Measurements from ENCODE around the gene PRKAR2B. TPM values are rescaled to one million over a fixed set of nuclear protein-coding genes. Genes with fewer than 3 reads are reported as not detected.

Gene PRKAR2B
- total and polyA plus RNA-seq, 2 experiments from 2014 or later = 48.8 to 50.6 TPM

GRCh38 chr7:107032050-107032449 is 12.5 kb upstream of the PRKAR2B start:
- peaks cover 1% of the 10 kb centered on the region for H3K27me3 Mint-ChIP-seq (ENCODE audit: insufficient read depth, low read depth, poor library complexity)
- H3K4me1 ChIP-seq (ENCODE audit: insufficient read depth) = no peaks in the 10 kb centered on the region
- DNase-seq (ENCODE audit: low spot score) (no peak), ATAC-seq (no peak)
- H3K4me3 ChIP-seq = no peak overlapping the region
- H3K27ac ChIP-seq (ENCODE audit: low read depth) = no peak overlapping the region
- no peak overlapping the region for H3K4me2 ChIP-seq
- 0 out of 2 replicates have a peak, but pooled peaks cover 3% of the 10 kb centered on the region for H3K36me3 ChIP-seq (ENCODE audit: insufficient read depth)
- H2AFZ ChIP-seq = no peak overlapping the region
- H4K20me1 ChIP-seq (replicated peaks; ENCODE audit: insufficient read depth) = no peaks in the 10 kb centered on the region
- no peaks in the 10 kb centered on the region for H3F3A ChIP-seq (replicated peaks; ENCODE audit: low read depth)
- no peaks in the 10 kb centered on the region for H3K4me1 Mint-ChIP-seq
- no peaks in the 10 kb centered on the region for H3K79me2 ChIP-seq (replicated peaks; ENCODE audit: insufficient read depth)
- H3K27ac Mint-ChIP-seq = no peak overlapping the region
- H3K27me3 ChIP-seq (ENCODE audit: insufficient read depth) = no peaks in the 10 kb centered on the region
- H3K9me3 Mint-ChIP-seq = peaks cover 2% of the 10 kb centered on the region; the same call in 1 of the 3 replicates
- TF ChIP-seq CREB1 (CRISPR knock-in tag; IDR thresholded peaks at IDR 0.05; ENCODE audit: low read depth) (no peak), EZH2 (IDR thresholded peaks at IDR 0.05; ENCODE audit: low read depth, unreplicated experiment) (no peak), POLR2AphosphoS5 (IDR thresholded peaks at IDR 0.05; ENCODE audit: low read depth) (no peak)
- H3K9me2 ChIP-seq (ENCODE audit: insufficient read depth) = no peaks in the 10 kb centered on the region; the same call in none of the 2 replicates
- H3K4me3 Mint-ChIP-seq = no peak overlapping the region
- no peaks in the 10 kb centered on the region for H3K36me3 Mint-ChIP-seq (ENCODE audit: low read depth)

DNA sequence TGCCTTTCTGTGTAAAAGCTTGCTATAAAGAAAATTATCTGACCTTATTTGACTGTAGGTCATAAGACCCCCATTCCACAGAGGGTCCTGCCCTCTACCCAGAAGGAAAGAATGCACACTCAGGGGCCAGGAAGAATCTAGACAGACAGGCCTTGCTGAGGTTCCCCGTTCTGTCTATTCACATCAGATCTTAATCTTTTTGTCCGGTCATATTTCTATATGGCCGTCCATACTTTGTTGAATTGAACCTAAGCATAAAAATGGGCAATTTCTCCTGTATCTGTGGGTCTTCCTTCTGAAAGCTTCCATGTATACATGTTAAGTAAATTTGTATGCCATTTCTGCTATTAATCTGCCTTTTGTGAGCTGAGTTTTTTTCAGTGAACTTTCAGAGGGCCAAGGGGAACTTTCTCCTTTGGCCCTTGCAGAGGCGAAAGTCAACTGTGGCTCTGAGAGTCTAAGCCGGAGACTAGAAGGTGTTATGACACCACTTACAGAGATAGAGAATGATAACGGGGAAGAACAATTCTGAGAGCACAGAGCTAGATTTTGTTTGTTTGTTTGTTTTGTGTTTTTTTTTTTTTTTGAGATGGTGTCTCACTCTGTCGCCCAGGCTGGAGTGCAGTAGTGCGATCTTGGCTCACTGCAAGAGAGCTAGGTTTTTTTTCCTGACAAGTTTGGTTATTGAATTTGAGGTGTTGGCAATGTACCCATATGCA is 11.6 kb upstream of the PRKAR2B start:
- no peak overlapping the region for H3K27ac ChIP-seq (ENCODE audit: low read depth)
- H3K9me2 ChIP-seq (ENCODE audit: insufficient read depth) = no peaks in the 10 kb centered on the region; the same call in 1 of the 2 replicates
- peaks cover 2% of the 10 kb centered on the region; the same call in 1 of the 3 replicates for H3K9me3 Mint-ChIP-seq
- TF ChIP-seq EZH2phosphoT487 (IDR thresholded peaks at IDR 0.05; ENCODE audit: unreplicated experiment) = no peak
- no peak for TF ChIP-seq ETS1 (IDR thresholded peaks at IDR 0.05)
- TF ChIP-seq, protein P1, sequence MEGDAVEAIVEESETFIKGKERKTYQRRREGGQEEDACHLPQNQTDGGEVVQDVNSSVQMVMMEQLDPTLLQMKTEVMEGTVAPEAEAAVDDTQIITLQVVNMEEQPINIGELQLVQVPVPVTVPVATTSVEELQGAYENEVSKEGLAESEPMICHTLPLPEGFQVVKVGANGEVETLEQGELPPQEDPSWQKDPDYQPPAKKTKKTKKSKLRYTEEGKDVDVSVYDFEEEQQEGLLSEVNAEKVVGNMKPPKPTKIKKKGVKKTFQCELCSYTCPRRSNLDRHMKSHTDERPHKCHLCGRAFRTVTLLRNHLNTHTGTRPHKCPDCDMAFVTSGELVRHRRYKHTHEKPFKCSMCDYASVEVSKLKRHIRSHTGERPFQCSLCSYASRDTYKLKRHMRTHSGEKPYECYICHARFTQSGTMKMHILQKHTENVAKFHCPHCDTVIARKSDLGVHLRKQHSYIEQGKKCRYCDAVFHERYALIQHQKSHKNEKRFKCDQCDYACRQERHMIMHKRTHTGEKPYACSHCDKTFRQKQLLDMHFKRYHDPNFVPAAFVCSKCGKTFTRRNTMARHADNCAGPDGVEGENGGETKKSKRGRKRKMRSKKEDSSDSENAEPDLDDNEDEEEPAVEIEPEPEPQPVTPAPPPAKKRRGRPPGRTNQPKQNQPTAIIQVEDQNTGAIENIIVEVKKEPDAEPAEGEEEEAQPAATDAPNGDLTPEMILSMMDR (conservative IDR thresholded peaks at IDR 0.05; ENCODE audit: low read depth in 2 of 2) = no peak
- no peak for TF ChIP-seq POLR2AphosphoS5 (IDR thresholded peaks at IDR 0.05; ENCODE audit: low read depth)
- TF ChIP-seq JUNB (IDR thresholded peaks at IDR 0.05; ENCODE audit: unreplicated experiment) = no peak
- TF ChIP-seq REST (IDR thresholded peaks at IDR 0.05; ENCODE audit: unreplicated experiment) = no peak
- no peak for TF ChIP-seq ZNF331 (CRISPR knock-in tag; IDR thresholded peaks at IDR 0.05; ENCODE audit: low read depth)
- no peak for TF ChIP-seq CREB1 (CRISPR knock-in tag; IDR thresholded peaks at IDR 0.05; ENCODE audit: low read depth)
- TF ChIP-seq STAT1 (IDR thresholded peaks at IDR 0.05; ENCODE audit: unreplicated experiment) = no peak

More for the DNA sequence above, 11.6 kb upstream of the PRKAR2B start:
- Histone ChIP-seq H3K4me3 (no peak overlapping the region), H3K79me2 (replicated peaks; ENCODE audit: insufficient read depth) (no peaks in the 10 kb centered on the region), H3F3A (replicated peaks; ENCODE audit: low read depth) (no peaks in the 10 kb centered on the region), H2AFZ (no peak overlapping the region), H4K20me1 (replicated peaks; ENCODE audit: insufficient read depth) (no peaks in the 10 kb centered on the region), H3K36me3 (ENCODE audit: insufficient read depth) (0 out of 2 replicates have a peak, but pooled peaks cover 3% of the 10 kb centered on the region), H3K4me1 (ENCODE audit: insufficient read depth) (no peaks in the 10 kb centered on the region), H3K27me3 (ENCODE audit: insufficient read depth) (no peaks in the 10 kb centered on the region), H3K4me2 (no peak overlapping the region)
- Mint-ChIP-seq H3K27ac (no peak overlapping the region), H3K27me3 (ENCODE audit: insufficient read depth, low read depth, poor library complexity) (peaks cover 1% of the 10 kb centered on the region), H3K36me3 (ENCODE audit: low read depth) (no peaks in the 10 kb centered on the region), H3K4me3 (no peak overlapping the region), H3K4me1 (no peaks in the 10 kb centered on the region)
- DNase-seq (ENCODE audit: low spot score) (no peak), ATAC-seq (no peak)

All from GM23338 (cell line).